ENCODE data around the gene TMEM108. TPM values are rescaled to one million over a fixed set of nuclear protein-coding genes. Genes with fewer than 3 reads are reported as not detected.

TMEM108 gene
- total and polyA plus RNA-seq, 2 experiments from 2014 or later: 7.4 to 15.3 TPM

- H3K27ac Mint-ChIP-seq: no peak overlapping the region
- H3K4me1 ChIP-seq (ENCODE audit: insufficient read depth): no peaks in the 10 kb centered on the region; the same call in 1 of the 2 replicates
- H3K79me2 ChIP-seq (replicated peaks; ENCODE audit: insufficient read depth): 0 out of 2 replicates have a peak, but pooled peaks cover 3% of the 10 kb centered on the region
- H3K4me3 Mint-ChIP-seq: no peak overlapping the region
- no peaks in the 10 kb centered on the region for H3K27me3 Mint-ChIP-seq (ENCODE audit: insufficient read depth, low read depth, poor library complexity)
- DNase-seq (ENCODE audit: low spot score) (no peak), ATAC-seq (no peak)
- H3K9me2 ChIP-seq (ENCODE audit: insufficient read depth): no peaks in the 10 kb centered on the region
- no peaks in the 10 kb centered on the region for H3K9me3 Mint-ChIP-seq
- no peak overlapping the region for H3K4me3 ChIP-seq
- no peaks in the 10 kb centered on the region for H3K36me3 Mint-ChIP-seq (ENCODE audit: low read depth)
- peaks cover 20% of the 10 kb centered on the region for H3K4me1 Mint-ChIP-seq
- no peaks in the 10 kb centered on the region for H3K27me3 ChIP-seq (ENCODE audit: insufficient read depth)
- H3K36me3 ChIP-seq (ENCODE audit: insufficient read depth): no peaks in the 10 kb centered on the region
- no peak overlapping the region for H2AFZ ChIP-seq
- H3F3A ChIP-seq (replicated peaks; ENCODE audit: low read depth): no peaks in the 10 kb centered on the region
- no peak overlapping the region for H3K4me2 ChIP-seq
- no peak overlapping the region for H3K27ac ChIP-seq (ENCODE audit: low read depth)
- peaks cover 4% of the 10 kb centered on the region for H4K20me1 ChIP-seq (replicated peaks; ENCODE audit: insufficient read depth)
- TF ChIP-seq ZNF114 (CRISPR knock-in tag; IDR thresholded peaks at IDR 0.05): no peak
- TF ChIP-seq POLR2AphosphoS5 (IDR thresholded peaks at IDR 0.05; ENCODE audit: low read depth): no peak
- TF ChIP-seq, protein P1, sequence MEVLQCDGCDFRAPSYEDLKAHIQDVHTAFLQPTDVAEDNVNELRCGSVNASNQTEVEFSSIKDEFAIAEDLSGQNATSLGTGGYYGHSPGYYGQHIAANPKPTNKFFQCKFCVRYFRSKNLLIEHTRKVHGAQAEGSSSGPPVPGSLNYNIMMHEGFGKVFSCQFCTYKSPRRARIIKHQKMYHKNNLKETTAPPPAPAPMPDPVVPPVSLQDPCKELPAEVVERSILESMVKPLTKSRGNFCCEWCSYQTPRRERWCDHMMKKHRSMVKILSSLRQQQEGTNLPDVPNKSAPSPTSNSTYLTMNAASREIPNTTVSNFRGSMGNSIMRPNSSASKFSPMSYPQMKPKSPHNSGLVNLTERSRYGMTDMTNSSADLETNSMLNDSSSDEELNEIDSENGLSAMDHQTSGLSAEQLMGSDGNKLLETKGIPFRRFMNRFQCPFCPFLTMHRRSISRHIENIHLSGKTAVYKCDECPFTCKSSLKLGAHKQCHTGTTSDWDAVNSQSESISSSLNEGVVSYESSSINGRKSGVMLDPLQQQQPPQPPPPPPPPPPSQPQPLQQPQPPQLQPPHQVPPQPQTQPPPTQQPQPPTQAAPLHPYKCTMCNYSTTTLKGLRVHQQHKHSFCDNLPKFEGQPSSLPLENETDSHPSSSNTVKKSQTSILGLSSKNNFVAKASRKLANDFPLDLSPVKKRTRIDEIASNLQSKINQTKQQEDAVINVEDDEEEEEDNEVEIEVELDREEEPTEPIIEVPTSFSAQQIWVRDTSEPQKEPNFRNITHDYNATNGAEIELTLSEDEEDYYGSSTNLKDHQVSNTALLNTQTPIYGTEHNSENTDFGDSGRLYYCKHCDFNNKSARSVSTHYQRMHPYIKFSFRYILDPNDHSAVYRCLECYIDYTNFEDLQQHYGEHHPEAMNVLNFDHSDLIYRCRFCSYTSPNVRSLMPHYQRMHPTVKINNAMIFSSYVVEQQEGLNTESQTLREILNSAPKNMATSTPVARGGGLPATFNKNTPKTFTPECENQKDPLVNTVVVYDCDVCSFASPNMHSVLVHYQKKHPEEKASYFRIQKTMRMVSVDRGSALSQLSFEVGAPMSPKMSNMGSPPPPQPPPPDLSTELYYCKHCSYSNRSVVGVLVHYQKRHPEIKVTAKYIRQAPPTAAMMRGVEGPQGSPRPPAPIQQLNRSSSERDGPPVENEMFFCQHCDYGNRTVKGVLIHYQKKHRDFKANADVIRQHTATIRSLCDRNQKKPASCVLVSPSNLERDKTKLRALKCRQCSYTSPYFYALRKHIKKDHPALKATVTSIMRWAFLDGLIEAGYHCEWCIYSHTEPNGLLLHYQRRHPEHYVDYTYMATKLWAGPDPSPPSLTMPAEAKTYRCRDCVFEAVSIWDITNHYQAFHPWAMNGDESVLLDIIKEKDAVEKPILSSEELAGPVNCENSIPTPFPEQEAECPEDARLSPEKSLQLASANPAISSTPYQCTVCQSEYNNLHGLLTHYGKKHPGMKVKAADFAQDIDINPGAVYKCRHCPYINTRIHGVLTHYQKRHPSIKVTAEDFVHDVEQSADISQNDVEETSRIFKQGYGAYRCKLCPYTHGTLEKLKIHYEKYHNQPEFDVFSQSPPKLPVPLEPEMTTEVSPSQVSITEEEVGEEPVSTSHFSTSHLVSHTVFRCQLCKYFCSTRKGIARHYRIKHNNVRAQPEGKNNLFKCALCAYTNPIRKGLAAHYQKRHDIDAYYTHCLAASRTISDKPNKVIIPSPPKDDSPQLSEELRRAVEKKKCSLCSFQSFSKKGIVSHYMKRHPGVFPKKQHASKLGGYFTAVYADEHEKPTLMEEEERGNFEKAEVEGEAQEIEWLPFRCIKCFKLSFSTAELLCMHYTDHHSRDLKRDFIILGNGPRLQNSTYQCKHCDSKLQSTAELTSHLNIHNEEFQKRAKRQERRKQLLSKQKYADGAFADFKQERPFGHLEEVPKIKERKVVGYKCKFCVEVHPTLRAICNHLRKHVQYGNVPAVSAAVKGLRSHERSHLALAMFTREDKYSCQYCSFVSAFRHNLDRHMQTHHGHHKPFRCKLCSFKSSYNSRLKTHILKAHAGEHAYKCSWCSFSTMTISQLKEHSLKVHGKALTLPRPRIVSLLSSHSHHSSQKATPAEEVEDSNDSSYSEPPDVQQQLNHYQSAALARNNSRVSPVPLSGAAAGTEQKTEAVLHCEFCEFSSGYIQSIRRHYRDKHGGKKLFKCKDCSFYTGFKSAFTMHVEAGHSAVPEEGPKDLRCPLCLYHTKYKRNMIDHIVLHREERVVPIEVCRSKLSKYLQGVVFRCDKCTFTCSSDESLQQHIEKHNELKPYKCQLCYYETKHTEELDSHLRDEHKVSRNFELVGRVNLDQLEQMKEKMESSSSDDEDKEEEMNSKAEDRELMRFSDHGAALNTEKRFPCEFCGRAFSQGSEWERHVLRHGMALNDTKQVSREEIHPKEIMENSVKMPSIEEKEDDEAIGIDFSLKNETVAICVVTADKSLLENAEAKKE (CRISPR knock-in tag; IDR thresholded peaks at IDR 0.05): no peak
- TF ChIP-seq NANOG (IDR thresholded peaks at IDR 0.05; ENCODE audit: borderline replicate concordance): no peak
- TF ChIP-seq, protein P2, sequence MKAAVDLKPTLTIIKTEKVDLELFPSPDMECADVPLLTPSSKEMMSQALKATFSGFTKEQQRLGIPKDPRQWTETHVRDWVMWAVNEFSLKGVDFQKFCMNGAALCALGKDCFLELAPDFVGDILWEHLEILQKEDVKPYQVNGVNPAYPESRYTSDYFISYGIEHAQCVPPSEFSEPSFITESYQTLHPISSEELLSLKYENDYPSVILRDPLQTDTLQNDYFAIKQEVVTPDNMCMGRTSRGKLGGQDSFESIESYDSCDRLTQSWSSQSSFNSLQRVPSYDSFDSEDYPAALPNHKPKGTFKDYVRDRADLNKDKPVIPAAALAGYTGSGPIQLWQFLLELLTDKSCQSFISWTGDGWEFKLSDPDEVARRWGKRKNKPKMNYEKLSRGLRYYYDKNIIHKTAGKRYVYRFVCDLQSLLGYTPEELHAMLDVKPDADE (IDR thresholded peaks at IDR 0.05): no peak
- no peak for TF ChIP-seq EZH2 (IDR thresholded peaks at IDR 0.05; ENCODE audit: low read depth, unreplicated experiment)
- TF ChIP-seq, protein P3, sequence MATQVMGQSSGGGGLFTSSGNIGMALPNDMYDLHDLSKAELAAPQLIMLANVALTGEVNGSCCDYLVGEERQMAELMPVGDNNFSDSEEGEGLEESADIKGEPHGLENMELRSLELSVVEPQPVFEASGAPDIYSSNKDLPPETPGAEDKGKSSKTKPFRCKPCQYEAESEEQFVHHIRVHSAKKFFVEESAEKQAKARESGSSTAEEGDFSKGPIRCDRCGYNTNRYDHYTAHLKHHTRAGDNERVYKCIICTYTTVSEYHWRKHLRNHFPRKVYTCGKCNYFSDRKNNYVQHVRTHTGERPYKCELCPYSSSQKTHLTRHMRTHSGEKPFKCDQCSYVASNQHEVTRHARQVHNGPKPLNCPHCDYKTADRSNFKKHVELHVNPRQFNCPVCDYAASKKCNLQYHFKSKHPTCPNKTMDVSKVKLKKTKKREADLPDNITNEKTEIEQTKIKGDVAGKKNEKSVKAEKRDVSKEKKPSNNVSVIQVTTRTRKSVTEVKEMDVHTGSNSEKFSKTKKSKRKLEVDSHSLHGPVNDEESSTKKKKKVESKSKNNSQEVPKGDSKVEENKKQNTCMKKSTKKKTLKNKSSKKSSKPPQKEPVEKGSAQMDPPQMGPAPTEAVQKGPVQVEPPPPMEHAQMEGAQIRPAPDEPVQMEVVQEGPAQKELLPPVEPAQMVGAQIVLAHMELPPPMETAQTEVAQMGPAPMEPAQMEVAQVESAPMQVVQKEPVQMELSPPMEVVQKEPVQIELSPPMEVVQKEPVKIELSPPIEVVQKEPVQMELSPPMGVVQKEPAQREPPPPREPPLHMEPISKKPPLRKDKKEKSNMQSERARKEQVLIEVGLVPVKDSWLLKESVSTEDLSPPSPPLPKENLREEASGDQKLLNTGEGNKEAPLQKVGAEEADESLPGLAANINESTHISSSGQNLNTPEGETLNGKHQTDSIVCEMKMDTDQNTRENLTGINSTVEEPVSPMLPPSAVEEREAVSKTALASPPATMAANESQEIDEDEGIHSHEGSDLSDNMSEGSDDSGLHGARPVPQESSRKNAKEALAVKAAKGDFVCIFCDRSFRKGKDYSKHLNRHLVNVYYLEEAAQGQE (IDR thresholded peaks at IDR 0.05; ENCODE audit: unreplicated experiment): no peak
- no peak for TF ChIP-seq CREB1 (CRISPR knock-in tag; IDR thresholded peaks at IDR 0.05; ENCODE audit: low read depth)
- no peak for TF ChIP-seq STAT1 (IDR thresholded peaks at IDR 0.05; ENCODE audit: unreplicated experiment)
- TF ChIP-seq JUNB (IDR thresholded peaks at IDR 0.05; ENCODE audit: unreplicated experiment): no peak
- no peak for TF ChIP-seq EZH2phosphoT487 (IDR thresholded peaks at IDR 0.05; ENCODE audit: unreplicated experiment)
- no peak for TF ChIP-seq CTCF (conservative IDR thresholded peaks at IDR 0.05; ENCODE audit: low read depth in 2 of 2)
- TF ChIP-seq ZNF331 (CRISPR knock-in tag; IDR thresholded peaks at IDR 0.05; ENCODE audit: low read depth): no peak
Measured at GRCh38 chr3:133113526-133113925, 75.3 kb downstream of the TMEM108 start.
